ENCODE measurements around the gene SMCR8.
"Not testable (repeated sequence)": the region's sequence is repeated elsewhere in the genome, so short reads cannot be mapped to it uniquely, and the experiment has no call there.

The SMCR8 gene

GRCh38 chr17:18291718-18292540 lies 23.2 kb upstream of the SMCR8 start:
- H3K4me3 ChIP-seq (replicated peaks; ENCODE audit: insufficient read depth, low read length), result no peak overlapping the region

GRCh38 chr17:18298061-18298460 lies 17.0 kb upstream of the SMCR8 start:
- not testable (repeated sequence) for H3K27ac ChIP-seq (replicated peaks); H3K27me3 ChIP-seq (ENCODE audit: insufficient read depth, poor library complexity, severe bottlenecking); H3K4me3 ChIP-seq (replicated peaks; ENCODE audit: insufficient read depth, low read length); DNase-seq (ENCODE audit: low read depth in 1 of 2, low spot score in 1 of 2)

More at GRCh38 chr17:18291718-18292540, 23.2 kb upstream of the SMCR8 start:
- Histone ChIP-seq H3K27ac (replicated peaks) (no peak overlapping the region), H3K27me3 (ENCODE audit: insufficient read depth, poor library complexity, severe bottlenecking) (no peaks in the 10 kb centered on the region)
- DNase-seq (ENCODE audit: low read depth in 1 of 2, low spot score in 1 of 2), result no peak
- no peak for TF ChIP-seq REST (IDR thresholded peaks at IDR 0.05; ENCODE audit: insufficient replicate concordance, low read depth)
- TF ChIP-seq POLR2AphosphoS5 (IDR thresholded peaks at IDR 0.05; ENCODE audit: low read depth), result no peak
- TF ChIP-seq CTCF (IDR thresholded peaks at IDR 0.05; ENCODE audit: insufficient read depth, low read length), result no peak
- TF ChIP-seq SPI1 (IDR thresholded peaks at IDR 0.05; ENCODE audit: borderline replicate concordance, low read depth), result no peak
- no peak for TF ChIP-seq GABPA (IDR thresholded peaks at IDR 0.05; ENCODE audit: low read depth)

GRCh38 chr17:18300725-18301480 lies 14.2 kb upstream of the SMCR8 start:
- TF ChIP-seq GABPA (IDR thresholded peaks at IDR 0.05; ENCODE audit: low read depth) (no peak), CTCF (IDR thresholded peaks at IDR 0.05; ENCODE audit: insufficient read depth, low read length) (no peak), SPI1 (IDR thresholded peaks at IDR 0.05; ENCODE audit: borderline replicate concordance, low read depth) (no peak), POLR2AphosphoS5 (IDR thresholded peaks at IDR 0.05; ENCODE audit: low read depth) (no peak), REST (IDR thresholded peaks at IDR 0.05; ENCODE audit: insufficient replicate concordance, low read depth) (no peak)
- H3K4me3 ChIP-seq (replicated peaks; ENCODE audit: insufficient read depth, low read length), result no peak overlapping the region
- H3K27ac ChIP-seq (replicated peaks), result no peak overlapping the region
- DNase-seq (ENCODE audit: low read depth in 1 of 2, low spot score in 1 of 2), result no peak
- H3K27me3 ChIP-seq (ENCODE audit: insufficient read depth, poor library complexity, severe bottlenecking), result no peaks in the 10 kb centered on the region

- H3K27ac ChIP-seq (replicated peaks); H3K4me3 ChIP-seq (replicated peaks; ENCODE audit: insufficient read depth, low read length); DNase-seq (ENCODE audit: low read depth in 1 of 2, low spot score in 1 of 2); H3K27me3 ChIP-seq (ENCODE audit: insufficient read depth, poor library complexity, severe bottlenecking): not testable (repeated sequence)
Observed at GRCh38 chr17:18303206-18303605, 11.9 kb upstream of the SMCR8 start.

Data from HL-60 (cell line).